GM12864 (cell line): ENCODE data around the gene KCNQ1OT1.

ENCODE experiments used
- DNase-seq: peaks from one replicate; pipeline ENCODE4 v3.0.0-alpha.2; 2011; ENCODE audit warnings: low read depth
- H3K4me3 ChIP-seq: 2 replicates; pipeline ENCODE4 v1.5.1; 2011; ENCODE audit warnings: mild to moderate bottlenecking, low read depth, low read length, control low read depth
- CTCF ChIP-seq: IDR thresholded peaks from 2 replicates; pipeline ENCODE4 v1.5.1; 2011; ENCODE audit warnings: low read depth, mild to moderate bottlenecking, moderate library complexity, low read length, control low read depth, inconsistent platforms; ENCODE audit errors: missing control alignments

The KCNQ1OT1 gene

GRCh38 chr11:2713094-2713493, 13.3 kb upstream of the KCNQ1OT1 start:
- no peak overlapping the region for H3K4me3 ChIP-seq
- no peak for TF ChIP-seq CTCF
- no peak for DNase-seq

- no peak overlapping the region for H3K4me3 ChIP-seq
- no peak for TF ChIP-seq CTCF
- DNase-seq = no peak
Measured at GRCh38 chr11:2711161-2711560, 11.4 kb upstream of the KCNQ1OT1 start.

GRCh38 chr11:2709429-2709828, 9.6 kb upstream of the KCNQ1OT1 start:
- H3K4me3 ChIP-seq = no peak overlapping the region
- TF ChIP-seq CTCF = no peak
- DNase-seq = no peak

- DNase-seq = no peak
- TF ChIP-seq CTCF = no peak
- no peak overlapping the region for H3K4me3 ChIP-seq
Measured at GRCh38 chr11:2708757-2709281, 9.0 kb upstream of the KCNQ1OT1 start.

- no peak overlapping the region for H3K4me3 ChIP-seq
- no peak for DNase-seq
- TF ChIP-seq CTCF = no peak
Measured at GRCh38 chr11:2708151-2708581, 8.4 kb upstream of the KCNQ1OT1 start.

GRCh38 chr11:2707736-2708135, 7.9 kb upstream of the KCNQ1OT1 start:
- no peak for DNase-seq
- TF ChIP-seq CTCF = no peak
- no peak overlapping the region for H3K4me3 ChIP-seq

- no peak for DNase-seq
- TF ChIP-seq CTCF = no peak
- no peak overlapping the region for H3K4me3 ChIP-seq
Measured at GRCh38 chr11:2706321-2706720, 6.5 kb upstream of the KCNQ1OT1 start.
